Measurements from ENCODE around the gene RRP8. TPM values are rescaled to one million over a fixed set of nuclear protein-coding genes. Genes with fewer than 3 reads are reported as not detected.

The RRP8 gene
- total and polyA plus RNA-seq, 9 of the 15 experiments (the other 6 are each of a cell fraction or from before 2014, with no cell fraction given), result 5.7 to 47.3 (median 32.6) TPM

DNA sequence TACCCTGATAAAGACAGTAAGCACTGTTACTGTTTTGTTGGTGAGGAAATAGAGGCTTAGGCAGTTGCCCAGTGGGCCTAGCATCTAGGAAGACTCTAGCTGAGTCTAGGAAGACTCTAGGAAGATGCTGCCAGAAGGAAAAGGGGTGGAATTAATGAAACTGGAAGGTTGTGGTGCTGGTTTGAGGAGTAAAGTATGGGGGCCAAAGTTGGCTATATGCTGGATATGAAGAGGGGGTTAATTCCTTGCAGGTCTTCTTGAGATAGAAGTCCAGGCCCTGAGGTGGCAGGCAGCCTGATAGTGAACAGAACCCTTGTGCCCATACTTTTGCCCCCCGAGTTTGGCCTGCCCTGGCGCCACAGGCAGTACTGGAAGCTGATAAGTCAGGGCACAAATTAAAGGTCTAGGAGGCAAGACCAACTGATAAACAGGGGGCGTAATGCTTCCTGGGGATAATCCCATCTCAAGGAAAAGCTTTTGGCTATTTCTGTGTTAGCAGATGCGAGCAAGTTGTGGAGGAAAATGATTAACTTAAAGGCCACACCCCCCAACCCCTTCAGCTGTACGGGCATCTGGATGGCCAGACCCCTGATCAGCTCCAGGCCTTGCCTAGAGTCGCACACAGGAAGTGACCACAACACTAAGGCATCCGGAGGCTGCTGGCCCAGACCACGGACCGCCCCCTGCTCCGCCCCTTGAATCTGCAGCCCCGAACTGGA lies 3.2 kb upstream of the RRP8 start:
- ATAC-seq, result peak; percentile 81
- Histone ChIP-seq H3K9me3 (replicated peaks; ENCODE audit: control insufficient read depth, insufficient read depth, low read depth, low read length) (no peaks in the 10 kb centered on the region), H3K9me1 (ENCODE audit: control insufficient read depth, insufficient read depth, low read length) (peaks cover 3% of the 10 kb centered on the region), H3K4me1 (replicated peaks in 1 of 2; ENCODE audit: control insufficient read depth in 2 of 2, insufficient read depth in 2 of 2, low read length in 2 of 2) (peaks cover 31 to 34% of the 10 kb centered on the region in 2 experiments), H2AFZ (ENCODE audit: low read depth, low read length) (peak overlapping the region; percentile 72), H3K36me3 (ENCODE audit: control insufficient read depth, insufficient read depth, low read length) (peaks cover 60% of the 10 kb centered on the region), H4K20me1 (replicated peaks; ENCODE audit: control insufficient read depth, insufficient read depth, low read length) (no peaks in the 10 kb centered on the region), H3K79me2 (ENCODE audit: control insufficient read depth, insufficient read depth, low read length) (peaks cover 75% of the 10 kb centered on the region), H3K27me3 (ENCODE audit: control insufficient read depth in 2 of 2, insufficient read depth in 2 of 2, low read length in 2 of 2) (no peaks in the 10 kb centered on the region), H3K4me2 (ENCODE audit: insufficient read depth, low read length) (peak overlapping the region; percentile 71), H3K9ac (ENCODE audit: insufficient read depth in 1 of 2, low read depth in 2 of 2, low read length in 2 of 2) (peak overlapping the region; percentile 18 to 64; a peak in 3 of 4 replicates), H3K4me3 (no peak overlapping the region), H3K27ac (ENCODE audit: extremely low read depth, low read depth, low read length) (peak overlapping the region; percentile 85)
- 5% methylated on average over 11 of the region's 11 CpGs for WGBS (ENCODE audit: insufficient coverage, low coverage, missing lambda C conversion rate)
- peak; percentile 93 for FAIRE-seq
- POLR2A ChIA-PET, result interaction anchor here (0.5 to 1.8 kb wide), 15 partner anchors 8 to 133 kb away, joined by 3 to 17 read pairs (median 4); partner anchors contain the start of genes TPP1 and TRIM3
- in situ Hi-C loops (cut with MboI), result loop anchor here (5.0 kb wide), 1 partner anchor 74 kb away; no protein-coding TSS in a partner anchor
- DNase-seq (ENCODE audit: extremely low read depth in 1 of 4, low spot score in 3 of 4), result peak; percentile 68 to 94 (median 79)
- CTCF ChIA-PET (ENCODE audit: low intra/inter-chr PET ratio), result interaction anchor here (0.9 kb wide), 1 partner anchor 77 kb away, joined by 3 read pairs; no protein-coding TSS in a partner anchor
- intact Hi-C loops (cut with micrococcal nuclease), result no loop called here
- BruUV-seq (replicated peaks), result no TSS peak
- no peak for TF ChIP-seq JUNB (CRISPR knock-in tag; conservative IDR thresholded peaks at IDR 0.05)
- TF ChIP-seq C11orf30 (IDR thresholded peaks at IDR 0.05; ENCODE audit: low read depth), result no peak
- no peak for TF ChIP-seq RCOR1 (IDR thresholded peaks at IDR 0.05; ENCODE audit: borderline replicate concordance in 1 of 2, low read depth in 2 of 2, low read length in 2 of 2)
- no peak for TF ChIP-seq TCF15 (CRISPR knock-in tag; IDR thresholded peaks at IDR 0.05)
- TF ChIP-seq SNRNP70 (optimal IDR thresholded peaks at IDR 0.05; ENCODE audit: low read depth, low read length), result no peak
- peak; percentile 60 for TF ChIP-seq POLR2G (IDR thresholded peaks at IDR 0.05; ENCODE audit: low read depth, low read length)
- TF ChIP-seq E2F6 (IDR thresholded peaks at IDR 0.05; ENCODE audit: borderline replicate concordance in 1 of 2, extremely low read depth in 1 of 2, insufficient read depth in 1 of 2, insufficient read length in 1 of 2, low read depth in 1 of 2, low read length in 1 of 2, poor library complexity in 1 of 2, severe bottlenecking in 1 of 2), result peak in 1 of 2 experiments; percentile 21
- TF ChIP-seq ZNF780A (CRISPR knock-in tag; IDR thresholded peaks at IDR 0.05), result no peak
- TF ChIP-seq GABPA (tag; conservative IDR thresholded peaks at IDR 0.05; ENCODE audit: low read depth), result peak; percentile 89
- no peak for TF ChIP-seq BRCA1 (IDR thresholded peaks at IDR 0.05)
- TF ChIP-seq BRCA1 (CRISPR knock-in tag; IDR thresholded peaks at IDR 0.05), result no peak
- 0 out of 2 replicates have a peak, but pooled peaks have one; percentile 28 for TF ChIP-seq TCFL5 (CRISPR knock-in tag; conservative IDR thresholded peaks at IDR 0.05)
- 0 out of 2 replicates have a peak, but pooled peaks have one; percentile 18 for TF ChIP-seq VEZF1 (CRISPR knock-in tag; IDR thresholded peaks at IDR 0.05)
- no peak for TF ChIP-seq EHMT2 (IDR thresholded peaks at IDR 0.05)

Data from K562 (cell line).